DOHH2 (cell line): Measurements from ENCODE around the gene HSD17B12.

Source experiments
- EZH2phosphoT487 ChIP-seq: fragments of 200-600 bp; sonication (generic); IDR thresholded peaks from 2 replicates; pipeline ENCODE4 v1.6.1; 2017; ENCODE audit warnings: borderline replicate concordance, mild to moderate bottlenecking, antibody characterized with exemption, low read length, moderate library complexity, mixed read lengths
- TF ChIP-seq, protein P1 (sequence below): fragments of 200-600 bp; sonication (generic); IDR thresholded peaks from one replicate; pipeline ENCODE4 v1.5.1; 2014; ENCODE audit warnings: antibody characterized with exemption, mild to moderate bottlenecking, low read depth, low read length; ENCODE audit not compliant: poor library complexity, severe bottlenecking

DNA sequence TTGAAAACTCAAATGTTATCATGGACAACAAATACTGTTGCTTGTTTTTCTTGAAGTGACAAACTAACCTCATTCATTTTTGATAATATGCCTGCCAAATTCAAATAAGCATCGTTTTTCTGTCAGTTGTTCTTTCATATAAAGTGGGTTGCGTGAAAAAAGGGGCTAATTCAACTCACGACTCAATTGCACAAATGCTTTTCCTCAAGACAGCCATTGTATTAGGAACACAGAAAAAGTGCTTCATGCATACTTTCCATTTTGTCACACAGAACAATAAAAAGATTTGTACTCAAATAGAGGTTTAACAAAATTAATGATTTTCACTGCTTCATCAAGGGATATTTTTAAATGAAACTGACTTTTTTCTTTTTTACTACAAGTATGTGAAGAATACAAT is 105.5 kb downstream of the HSD17B12 start:
- TF ChIP-seq, protein P1, sequence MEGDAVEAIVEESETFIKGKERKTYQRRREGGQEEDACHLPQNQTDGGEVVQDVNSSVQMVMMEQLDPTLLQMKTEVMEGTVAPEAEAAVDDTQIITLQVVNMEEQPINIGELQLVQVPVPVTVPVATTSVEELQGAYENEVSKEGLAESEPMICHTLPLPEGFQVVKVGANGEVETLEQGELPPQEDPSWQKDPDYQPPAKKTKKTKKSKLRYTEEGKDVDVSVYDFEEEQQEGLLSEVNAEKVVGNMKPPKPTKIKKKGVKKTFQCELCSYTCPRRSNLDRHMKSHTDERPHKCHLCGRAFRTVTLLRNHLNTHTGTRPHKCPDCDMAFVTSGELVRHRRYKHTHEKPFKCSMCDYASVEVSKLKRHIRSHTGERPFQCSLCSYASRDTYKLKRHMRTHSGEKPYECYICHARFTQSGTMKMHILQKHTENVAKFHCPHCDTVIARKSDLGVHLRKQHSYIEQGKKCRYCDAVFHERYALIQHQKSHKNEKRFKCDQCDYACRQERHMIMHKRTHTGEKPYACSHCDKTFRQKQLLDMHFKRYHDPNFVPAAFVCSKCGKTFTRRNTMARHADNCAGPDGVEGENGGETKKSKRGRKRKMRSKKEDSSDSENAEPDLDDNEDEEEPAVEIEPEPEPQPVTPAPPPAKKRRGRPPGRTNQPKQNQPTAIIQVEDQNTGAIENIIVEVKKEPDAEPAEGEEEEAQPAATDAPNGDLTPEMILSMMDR = no peak
- no peak for TF ChIP-seq EZH2phosphoT487
